ENCODE results near the gene MIF4GD.
"Not testable (repeated sequence)": the region's sequence is repeated elsewhere in the genome, so short reads cannot be mapped to it uniquely, and the experiment has no call there.

DNA sequence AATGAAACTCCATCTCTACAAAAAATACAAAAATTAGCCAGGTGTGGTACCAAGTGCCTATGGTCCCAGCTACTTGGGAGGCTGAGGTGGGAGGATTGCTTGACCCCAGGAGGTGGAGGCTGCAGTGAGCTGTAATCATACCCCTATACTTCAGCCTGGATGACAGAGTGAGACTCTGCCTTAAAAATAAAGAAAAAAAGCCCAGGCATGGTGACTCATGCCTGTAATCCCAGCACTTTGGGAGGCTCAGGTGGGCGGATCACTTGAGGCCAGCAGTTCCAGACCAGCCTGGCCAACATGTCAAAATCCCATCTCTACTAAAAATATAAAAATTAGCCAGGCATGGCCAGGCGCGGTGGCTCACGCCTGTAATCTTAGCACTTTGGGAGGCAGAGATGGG is 9.2 kb upstream of the MIF4GD start:
- not testable (repeated sequence) for TF ChIP-seq POLR2A (IDR thresholded peaks at IDR 0.05; ENCODE audit: low read depth); EP300 (IDR thresholded peaks at IDR 0.05)
- TF ChIP-seq, protein P1, sequence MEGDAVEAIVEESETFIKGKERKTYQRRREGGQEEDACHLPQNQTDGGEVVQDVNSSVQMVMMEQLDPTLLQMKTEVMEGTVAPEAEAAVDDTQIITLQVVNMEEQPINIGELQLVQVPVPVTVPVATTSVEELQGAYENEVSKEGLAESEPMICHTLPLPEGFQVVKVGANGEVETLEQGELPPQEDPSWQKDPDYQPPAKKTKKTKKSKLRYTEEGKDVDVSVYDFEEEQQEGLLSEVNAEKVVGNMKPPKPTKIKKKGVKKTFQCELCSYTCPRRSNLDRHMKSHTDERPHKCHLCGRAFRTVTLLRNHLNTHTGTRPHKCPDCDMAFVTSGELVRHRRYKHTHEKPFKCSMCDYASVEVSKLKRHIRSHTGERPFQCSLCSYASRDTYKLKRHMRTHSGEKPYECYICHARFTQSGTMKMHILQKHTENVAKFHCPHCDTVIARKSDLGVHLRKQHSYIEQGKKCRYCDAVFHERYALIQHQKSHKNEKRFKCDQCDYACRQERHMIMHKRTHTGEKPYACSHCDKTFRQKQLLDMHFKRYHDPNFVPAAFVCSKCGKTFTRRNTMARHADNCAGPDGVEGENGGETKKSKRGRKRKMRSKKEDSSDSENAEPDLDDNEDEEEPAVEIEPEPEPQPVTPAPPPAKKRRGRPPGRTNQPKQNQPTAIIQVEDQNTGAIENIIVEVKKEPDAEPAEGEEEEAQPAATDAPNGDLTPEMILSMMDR (IDR thresholded peaks at IDR 0.05): not testable (repeated sequence)
